ENCODE results near the gene SCLT1. TPM values are rescaled to one million over a fixed set of nuclear protein-coding genes. Genes with fewer than 3 reads are reported as not detected.
"Not testable (repeated sequence)": the region's sequence is repeated elsewhere in the genome, so short reads cannot be mapped to it uniquely, and the experiment has no call there.

SCLT1 gene
- 9.6 TPM for total RNA-seq
- long read RNA-seq, partial matches to known transcripts, result 4 of 14 reads
- long read RNA-seq, other reads (novel, unspliced or antisense), result 5 of 14 reads

DNA sequence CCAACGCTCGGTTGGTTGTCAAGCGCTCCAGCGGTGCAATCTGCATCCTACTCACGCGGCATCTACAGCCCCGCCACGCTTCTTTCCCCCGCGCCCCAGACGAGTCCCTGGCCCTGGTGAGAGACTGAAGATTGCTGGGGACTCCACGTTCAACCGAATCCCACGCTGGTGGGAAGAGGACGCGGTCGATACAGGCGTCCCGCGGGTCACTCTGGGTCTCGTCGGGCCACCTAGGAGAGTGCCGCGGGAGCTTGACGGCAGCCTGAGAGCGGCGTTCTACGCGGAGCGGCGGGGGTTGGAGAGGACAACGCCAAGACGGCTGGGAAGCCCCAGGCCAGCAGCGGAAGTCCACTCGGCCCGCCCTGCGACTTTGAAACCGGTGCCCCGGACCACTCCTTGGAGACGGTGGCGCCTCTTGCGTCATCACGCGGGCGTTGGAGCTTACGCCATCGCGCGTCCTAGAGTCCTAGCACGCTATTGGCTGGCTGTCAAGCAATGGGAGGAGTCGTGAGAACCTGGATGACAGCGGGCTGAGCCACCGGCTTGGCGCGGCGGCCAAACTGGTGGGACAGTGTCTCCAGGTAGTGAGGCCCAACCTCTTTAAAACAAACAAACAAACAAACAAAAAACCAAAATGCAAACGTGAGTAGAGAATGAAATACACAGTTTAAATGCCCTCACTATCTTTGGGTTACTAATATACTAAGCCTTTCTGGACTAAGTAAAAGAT is at the start of gene SCLT1:
SCLT1 (minus strand) TSS at position 349 of the 730 bp plus-strand sequence. CDS start 436 bp downstream, outside the sequence.
- intact Hi-C loops (cut with DNase I), result loop anchor here (5.0 kb wide), 2 partner anchors 231 to 281 kb away; no protein-coding TSS in a partner anchor

DNA sequence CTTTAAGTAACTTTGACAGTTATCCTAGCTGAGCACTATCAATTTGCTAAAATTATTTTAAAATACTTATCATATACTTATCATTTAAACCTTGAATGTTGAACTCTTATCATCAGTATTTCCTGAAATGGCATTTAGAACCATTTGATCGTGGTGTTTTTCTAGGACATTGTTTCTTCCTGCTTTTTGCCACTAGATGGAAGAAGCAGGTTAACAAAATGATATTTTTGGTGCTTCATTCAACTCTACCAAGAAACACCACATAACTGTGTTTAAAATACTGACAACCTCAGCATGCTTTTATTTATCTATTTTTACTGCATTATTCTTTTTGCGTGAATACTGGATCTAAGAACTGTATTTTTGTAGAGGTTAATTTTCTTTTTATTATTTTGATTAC is 47.2 kb upstream of the SCLT1 start:
- intact Hi-C loops (cut with DNase I), result no loop called here
- no peak for DNase-seq (ENCODE audit: low spot score)

More for the DNA sequence above, at the start of gene SCLT1:
- peak; percentile 100 for DNase-seq (ENCODE audit: low spot score)

DNA sequence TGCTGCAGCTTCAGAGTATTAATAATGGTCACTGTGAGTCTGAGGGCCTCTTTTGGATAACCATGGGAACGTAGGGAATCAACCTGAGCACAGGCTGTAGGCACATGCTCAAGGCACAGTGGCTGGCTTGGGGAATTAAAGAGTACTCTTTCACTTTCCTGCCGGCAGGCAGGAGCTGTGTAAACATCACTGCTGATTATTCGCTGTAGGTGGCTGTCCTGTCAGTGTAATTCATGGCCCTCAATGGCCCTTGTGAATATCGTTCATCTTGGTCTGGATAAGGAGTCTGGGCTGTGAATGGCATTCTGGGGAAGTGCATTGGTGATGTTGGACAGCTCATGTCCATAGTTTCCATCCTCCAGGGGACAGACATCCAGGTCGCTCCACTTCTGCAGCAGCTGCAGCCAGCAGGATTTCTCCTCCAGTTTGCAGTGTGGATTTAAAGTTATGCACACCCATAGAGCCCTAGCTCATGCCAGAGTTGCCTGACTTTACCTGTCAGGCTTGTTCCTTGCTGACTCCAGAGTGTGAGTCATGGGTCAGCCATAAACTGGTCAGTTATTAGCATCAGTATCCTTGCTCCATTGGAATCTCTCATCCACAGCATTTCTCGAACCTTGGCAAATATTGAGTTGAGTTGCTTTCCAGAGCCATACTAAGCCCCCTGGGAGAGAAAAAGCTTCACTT is 45.6 kb upstream of the SCLT1 start:
- DNase-seq (ENCODE audit: low spot score), result no peak
- intact Hi-C loops (cut with DNase I), result no loop called here

DNA sequence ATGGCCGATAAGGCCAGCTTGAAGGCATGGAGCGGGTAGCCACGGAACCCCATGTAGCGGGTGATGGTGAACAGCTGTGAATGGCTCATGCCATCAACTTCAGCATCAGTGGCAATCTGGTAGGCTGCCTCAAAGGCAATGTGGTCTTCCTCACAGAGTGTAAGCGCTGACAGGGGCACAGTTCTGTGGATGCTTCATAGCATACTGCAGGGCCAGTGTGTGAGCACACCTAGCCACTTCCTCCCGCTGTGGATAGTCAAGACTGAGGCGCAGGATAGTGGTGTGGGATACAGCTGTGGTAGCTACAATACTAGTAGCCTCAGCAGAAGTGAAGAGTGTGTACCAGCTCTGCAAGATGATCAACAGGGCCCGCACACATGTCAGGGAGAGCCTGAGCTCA is 43.1 kb upstream of the SCLT1 start:
- no peak for DNase-seq (ENCODE audit: low spot score)
- intact Hi-C loops (cut with DNase I), result no loop called here

DNA sequence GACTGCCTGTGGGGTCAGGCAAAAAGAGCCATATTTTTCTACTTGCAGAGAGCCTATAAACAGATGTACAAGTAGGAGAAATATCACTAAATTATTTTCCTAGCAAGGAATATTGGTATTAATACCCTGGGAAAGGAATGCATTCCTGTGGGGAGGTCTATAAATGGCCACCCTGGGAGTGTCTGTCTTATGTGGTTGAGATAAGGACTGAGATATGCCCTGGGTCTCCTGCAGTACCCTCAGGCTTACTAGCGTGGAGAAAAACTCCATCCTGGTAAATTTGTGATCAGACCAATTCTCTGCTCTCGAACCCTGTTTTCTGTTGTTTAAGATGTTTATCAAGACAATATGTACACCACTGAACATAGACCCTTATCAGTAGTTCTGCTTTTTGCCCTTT is 38.0 kb upstream of the SCLT1 start:
- DNase-seq (ENCODE audit: low spot score), result no peak
- intact Hi-C loops (cut with DNase I), result no loop called here

DNA sequence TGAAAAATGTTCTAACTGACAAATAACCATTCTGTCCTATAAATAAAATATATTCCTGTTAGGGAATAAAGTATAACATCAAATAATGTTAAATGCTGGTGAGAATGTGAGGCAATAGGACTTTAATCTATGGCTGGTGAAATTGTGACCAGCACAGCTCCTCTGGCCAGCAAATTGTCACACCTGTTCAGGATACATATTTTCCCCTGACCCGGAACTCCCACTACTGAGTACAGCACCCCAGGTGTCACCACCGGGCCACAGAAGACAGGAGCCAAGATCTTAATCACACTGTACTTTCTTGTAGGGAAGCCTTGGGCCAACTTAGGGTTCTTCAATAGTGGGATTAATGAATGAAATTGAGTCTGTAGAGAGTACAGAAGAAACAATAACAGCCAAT is 35.8 kb upstream of the SCLT1 start:
- intact Hi-C loops (cut with DNase I), result no loop called here

DNA sequence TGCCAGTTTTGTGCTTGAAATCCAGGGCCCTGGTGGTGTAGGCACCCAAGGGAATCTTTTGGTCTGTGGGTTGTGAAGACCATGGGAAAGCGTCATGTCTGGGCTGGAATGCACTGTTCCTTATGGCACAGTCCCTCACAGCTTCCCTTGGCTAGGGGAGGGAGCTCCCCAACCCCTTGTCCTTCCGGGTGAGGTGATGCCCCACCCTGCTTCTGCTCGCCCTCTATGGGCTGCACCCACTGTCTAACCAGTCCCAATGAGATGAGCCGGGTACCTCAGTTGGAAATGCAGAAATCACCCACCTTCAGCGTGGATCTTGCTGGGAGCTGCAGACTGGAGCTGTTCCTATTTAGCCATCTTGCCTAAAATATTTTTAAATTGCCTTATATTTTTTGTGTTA is 33.3 kb upstream of the SCLT1 start:
- DNase-seq (ENCODE audit: low spot score); intact Hi-C loops (cut with DNase I): not testable (repeated sequence)

More for the DNA sequence above, 35.8 kb upstream of the SCLT1 start:
- DNase-seq (ENCODE audit: low spot score), result no peak

DNA sequence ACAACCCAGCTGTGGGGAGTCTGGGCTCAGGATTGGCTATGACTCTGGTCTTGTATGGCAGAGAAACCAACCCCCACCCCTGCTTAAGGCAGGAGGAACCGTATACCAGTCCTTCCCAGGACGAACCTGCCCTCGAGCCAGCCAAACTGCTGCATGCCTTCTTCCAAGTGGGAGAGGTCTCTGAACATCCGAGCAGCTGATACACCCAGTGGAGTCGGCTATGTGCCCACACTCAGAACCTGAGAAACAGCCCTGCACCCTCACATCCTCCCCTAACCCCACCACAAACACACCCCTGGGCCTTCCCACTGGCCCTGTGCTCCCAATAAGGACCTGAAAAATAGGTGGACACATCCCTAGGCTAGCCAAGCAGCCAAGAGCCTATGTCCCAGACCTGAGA is 24.4 kb upstream of the SCLT1 start:
- intact Hi-C loops (cut with DNase I), result no loop called here

DNA sequence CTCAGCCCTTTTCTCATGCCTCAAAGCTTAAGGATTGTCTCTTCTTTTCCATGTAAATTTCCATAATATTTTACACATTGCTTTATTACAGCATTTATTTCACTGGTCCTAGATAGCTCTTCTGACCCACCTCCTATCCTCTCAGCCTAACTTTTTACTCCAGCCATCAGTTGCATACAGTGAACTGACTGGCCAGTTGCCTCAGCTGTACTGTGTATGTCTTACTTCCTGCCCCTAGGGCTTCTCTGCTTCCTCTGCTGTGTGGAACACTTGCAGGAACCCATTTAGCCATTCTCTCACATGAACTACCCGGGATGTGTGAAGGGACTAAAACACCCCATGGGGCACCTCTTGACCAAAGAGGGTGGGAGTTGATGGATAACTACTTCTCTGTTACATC is 20.6 kb upstream of the SCLT1 start:
- DNase-seq (ENCODE audit: low spot score), result no peak
- intact Hi-C loops (cut with DNase I), result no loop called here

More for the DNA sequence above, 24.4 kb upstream of the SCLT1 start:
- DNase-seq (ENCODE audit: low spot score), result no peak

DNA sequence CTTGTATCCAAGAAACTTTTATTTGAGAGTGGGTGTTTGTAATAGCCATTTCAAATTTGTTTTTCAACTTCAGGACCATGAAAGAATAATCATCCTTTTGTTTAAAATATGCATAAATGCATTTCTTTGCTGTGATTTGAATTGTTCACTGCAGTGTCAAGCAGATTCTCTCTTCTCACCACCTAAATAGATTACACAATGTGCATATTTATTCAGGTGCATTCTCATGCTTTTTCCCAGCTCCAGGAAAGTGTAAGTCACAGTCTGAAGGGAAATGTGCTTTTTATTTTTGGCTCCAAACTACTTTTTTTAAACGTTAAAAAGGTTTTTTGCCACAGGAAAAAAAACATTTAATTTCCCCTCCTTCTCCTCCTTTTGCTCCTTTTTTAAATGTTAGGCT is 20.1 kb upstream of the SCLT1 start:
- no peak for DNase-seq (ENCODE audit: low spot score)
- intact Hi-C loops (cut with DNase I), result no loop called here

DNA sequence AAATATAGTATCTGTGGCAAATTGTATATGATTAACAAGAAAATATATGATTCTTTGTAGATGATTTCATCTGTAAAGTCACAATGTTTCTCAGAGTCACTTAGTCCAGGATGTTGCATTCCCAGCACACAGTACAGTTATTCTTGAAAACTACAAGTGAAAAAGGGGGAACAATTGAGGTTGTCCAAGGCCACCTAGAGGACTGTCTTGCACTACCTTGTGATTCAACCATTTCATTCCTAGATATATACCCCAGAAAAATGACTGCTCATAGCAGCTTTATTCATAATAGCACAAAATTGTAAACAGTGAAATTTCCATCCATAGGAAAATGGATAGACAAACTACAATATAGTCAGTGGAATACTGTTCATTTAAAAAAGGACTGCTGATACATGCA is 18.6 kb upstream of the SCLT1 start:
- no peak for DNase-seq (ENCODE audit: low spot score)
- intact Hi-C loops (cut with DNase I), result no loop called here

DNA sequence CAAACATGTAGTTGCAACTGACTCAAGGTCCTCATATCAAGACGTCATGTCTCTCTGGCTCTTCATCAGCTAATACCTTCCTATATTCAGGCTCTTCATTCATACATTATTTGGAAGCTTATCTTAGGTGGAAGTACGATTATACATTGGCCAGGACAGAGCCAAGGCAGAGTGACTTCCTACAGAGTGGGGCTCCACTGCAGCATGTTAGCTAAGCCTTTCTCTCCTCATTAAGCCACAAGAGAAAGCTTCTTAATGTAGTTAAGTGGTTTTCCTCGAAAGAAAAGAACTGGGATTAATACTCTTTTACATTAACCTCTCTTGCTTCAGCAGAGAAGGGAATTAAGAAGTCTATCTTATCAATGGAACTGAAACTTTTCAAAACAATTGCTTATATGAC is 17.6 kb upstream of the SCLT1 start:
- DNase-seq (ENCODE audit: low spot score), result no peak
- intact Hi-C loops (cut with DNase I), result no loop called here

DNA sequence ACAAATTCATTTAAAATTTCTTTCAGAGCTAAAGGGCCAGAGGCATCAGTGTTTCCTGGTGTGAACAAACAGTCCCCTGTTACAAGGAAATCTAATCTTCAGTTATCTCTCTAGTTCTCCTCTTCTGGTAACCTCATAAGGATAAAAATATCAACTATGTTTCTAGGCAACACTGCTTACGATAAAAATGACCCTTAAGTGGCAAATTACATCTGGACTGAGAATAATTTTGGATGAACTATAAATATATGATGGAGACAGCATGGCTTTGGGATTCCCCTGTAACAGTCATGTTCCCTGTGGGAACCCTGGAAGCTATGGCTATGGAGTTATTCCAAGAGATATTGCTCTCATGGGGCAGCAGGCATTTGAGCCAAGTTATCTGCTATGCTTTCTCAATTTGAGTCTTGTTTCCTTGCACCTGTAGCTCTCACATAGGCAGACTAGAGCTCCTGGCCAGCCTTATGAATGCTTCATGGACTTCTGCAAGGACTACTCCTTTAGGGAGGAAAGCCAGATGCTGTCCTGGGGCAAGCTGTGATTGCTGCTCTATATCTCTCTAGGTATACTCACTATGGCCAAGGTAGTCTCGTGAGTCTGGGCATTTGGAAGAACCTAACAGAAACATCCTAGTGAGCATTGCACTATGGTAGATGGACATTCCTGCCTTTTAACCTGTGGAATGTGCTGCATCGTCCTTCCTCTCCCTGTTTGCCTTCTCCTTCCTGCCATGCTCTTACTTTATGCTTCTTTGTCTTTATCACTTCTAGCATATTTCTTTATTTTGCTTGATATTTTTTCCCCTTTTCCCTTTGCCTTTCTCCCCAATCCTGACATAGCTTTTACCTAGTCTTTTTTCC is 16.9 kb upstream of the SCLT1 start:
- intact Hi-C loops (cut with DNase I), result no loop called here
- no peak for DNase-seq (ENCODE audit: low spot score)

DNA sequence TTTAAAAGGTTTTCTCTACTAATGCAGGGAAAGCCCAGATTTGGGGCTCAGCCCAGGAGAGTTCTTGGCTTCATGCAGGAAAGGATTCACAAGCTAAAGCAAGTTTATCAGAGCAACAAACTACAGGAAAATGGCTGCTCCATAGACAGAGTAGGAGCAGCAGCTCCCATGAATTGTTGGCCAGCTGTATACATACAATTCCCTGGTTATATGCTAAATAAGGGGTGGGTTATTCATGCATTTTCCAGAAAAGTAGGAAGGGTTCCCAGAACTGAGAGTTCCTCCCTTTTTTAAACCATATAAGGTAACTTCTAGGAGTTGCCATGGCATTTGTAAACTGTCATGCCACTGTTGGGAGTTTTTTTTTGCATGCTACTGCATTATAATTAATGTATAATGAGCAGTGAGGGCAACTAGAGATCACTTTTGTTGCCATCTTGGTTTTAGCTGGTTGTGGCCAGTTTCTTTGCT is 5.2 kb upstream of the SCLT1 start:
- intact Hi-C loops (cut with DNase I), result no loop called here
- no peak for DNase-seq (ENCODE audit: low spot score)

DNA sequence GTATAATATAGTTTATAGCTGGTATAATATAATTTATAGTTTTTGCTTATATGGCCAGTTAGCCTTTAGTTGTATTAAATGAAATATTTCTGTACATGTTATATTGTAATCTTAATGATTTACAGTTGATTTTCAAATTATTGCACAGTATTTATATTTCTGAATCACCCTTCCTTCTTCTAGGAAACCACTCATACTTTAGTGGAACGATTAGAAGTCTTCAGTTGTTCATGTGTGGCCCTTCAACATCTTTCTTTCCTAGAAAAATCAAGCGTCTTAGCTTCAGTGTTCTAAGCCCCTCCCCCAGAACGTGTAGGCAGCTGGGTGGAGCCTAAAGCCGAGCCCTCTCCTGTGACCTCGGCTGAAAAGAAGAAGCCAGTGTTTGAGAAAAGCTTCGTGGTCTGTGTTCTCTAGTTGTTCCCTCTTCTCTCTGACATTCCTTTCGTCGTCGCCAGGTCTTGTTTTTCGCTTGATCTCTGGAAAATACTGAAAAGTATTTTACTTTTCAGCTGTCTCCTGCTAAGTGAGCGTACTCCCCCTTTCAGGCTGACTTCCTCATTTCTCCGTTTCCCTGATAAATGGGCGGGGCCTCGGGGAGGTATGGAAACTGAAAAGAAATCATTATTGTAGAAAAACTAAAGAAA is 2.6 kb upstream of the SCLT1 start, which contains the start of gene C4orf33:
C4orf33 (plus strand) TSS at position 342 of the 644 bp plus-strand sequence. CDS start 6,459 bp downstream, outside the sequence.
- intact Hi-C loops (cut with DNase I), result no loop called here
- peak; percentile 80 for DNase-seq (ENCODE audit: low spot score)

DNA sequence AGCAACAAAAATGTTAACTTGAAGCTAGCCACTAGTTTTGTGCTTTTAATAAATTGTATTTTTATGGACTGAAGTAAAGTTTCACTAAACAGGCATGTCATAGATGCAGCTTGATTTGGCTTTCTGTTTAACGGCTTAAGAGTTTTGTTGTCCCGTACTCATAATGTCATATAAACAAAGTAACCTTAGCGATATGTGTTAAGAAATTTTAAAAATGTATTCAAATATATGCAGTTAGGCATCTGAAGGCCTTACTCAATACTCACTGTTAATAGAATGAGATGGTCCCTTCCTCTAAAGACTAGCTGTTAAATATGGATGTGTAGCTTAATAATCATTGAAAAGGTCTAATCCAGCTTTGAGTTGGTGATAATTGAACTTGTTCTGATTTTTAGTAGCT is 1.0 kb upstream of the SCLT1 start:
- no peak for DNase-seq (ENCODE audit: low spot score)
- intact Hi-C loops (cut with DNase I), result loop anchor here (5.0 kb wide), 2 partner anchors 232 to 282 kb away; no protein-coding TSS in a partner anchor

DNA sequence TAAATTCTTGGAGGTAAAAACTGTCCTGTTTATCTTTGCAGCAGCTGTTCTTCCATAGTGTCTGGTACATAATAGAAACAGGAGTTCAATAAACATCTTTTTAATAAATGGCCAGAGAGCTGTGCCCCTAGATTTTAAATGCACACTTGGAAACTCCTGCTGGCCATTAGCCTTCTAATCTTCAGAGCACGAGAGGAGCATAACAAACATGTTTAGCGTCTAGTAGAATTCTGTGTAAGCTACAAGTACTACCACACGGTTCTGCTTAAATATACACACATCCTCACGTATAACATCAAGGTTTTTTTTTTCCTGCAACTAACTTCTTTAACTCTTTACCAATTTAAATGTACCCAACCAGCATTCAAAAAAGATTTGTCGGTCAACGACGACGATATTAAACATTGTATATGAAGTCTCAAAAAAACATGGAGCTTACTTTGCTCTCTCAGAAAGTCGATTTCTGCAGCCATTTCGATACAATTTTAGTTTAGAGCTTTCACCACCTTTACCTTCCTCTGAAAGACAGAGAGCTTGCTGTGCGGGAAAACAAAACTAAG is 628 bp downstream of the SCLT1 start:
- no peak for DNase-seq (ENCODE audit: low spot score)
- intact Hi-C loops (cut with DNase I), result loop anchor here (5.0 kb wide), 2 partner anchors 230 to 280 kb away; no protein-coding TSS in a partner anchor

DNA sequence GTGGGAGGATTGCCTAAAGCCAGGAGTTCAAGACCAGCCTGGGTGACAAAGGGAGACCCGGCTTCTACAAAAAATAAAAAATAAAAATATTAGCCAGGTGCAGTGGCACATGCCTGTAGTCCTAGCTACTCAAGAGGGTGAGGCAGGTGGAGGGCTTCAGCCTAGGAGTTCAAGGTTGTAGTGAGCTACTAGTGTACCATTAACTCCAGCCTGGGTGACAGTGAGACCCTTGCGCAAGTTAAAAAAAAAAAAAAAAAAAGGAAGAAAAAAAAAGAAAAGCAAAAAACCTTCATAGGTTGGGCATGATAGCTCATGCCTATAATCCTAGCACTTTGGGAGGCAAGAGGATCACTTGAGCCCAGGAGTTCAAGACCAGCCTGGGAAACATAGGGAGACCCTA is 5.8 kb downstream of the SCLT1 start:
- intact Hi-C loops (cut with DNase I), result no loop called here
- no peak for DNase-seq (ENCODE audit: low spot score)

DNA sequence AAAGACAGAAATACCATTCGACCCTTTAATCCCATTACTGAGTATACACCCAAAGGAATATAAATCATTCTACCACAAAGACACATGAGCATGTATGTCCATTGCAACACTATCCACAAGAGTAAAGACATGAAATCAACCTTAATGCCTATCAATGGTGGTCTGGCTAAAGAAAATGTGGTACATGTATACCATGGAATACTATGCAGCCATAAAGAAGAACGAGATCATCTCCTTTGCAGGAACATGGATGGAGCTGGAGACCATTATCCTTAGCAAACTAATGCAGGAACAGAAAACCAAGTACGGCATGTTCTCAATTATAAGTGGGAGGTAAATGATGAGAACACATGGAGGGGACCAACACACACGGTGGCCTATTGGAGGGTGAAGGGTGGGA is 7.9 kb downstream of the SCLT1 start:
- DNase-seq (ENCODE audit: low spot score), result no peak
- intact Hi-C loops (cut with DNase I), result no loop called here

Data from cardiac septum (tissue), 1 donor.